Testis (tissue), 3 donors: Measurements from ENCODE around the gene PNPLA8. TPM values are rescaled to one million over a fixed set of nuclear protein-coding genes. Genes with fewer than 3 reads are reported as not detected.

Source experiments
- DNase-seq: peaks from one replicate; pipeline ENCODE4 v3.0.0-alpha.2; 2019
- H3K27ac ChIP-seq, 2 donors: fragments of 200-600 bp; sonication (generic); one replicate each; pipeline ENCODE4 v1.5.1; 2019
- H3K27me3 ChIP-seq: fragments of 200-600 bp; sonication (generic); one replicate; pipeline ENCODE4 v1.5.1; 2019
- H3K36me3 ChIP-seq: fragments of 200-600 bp; sonication (generic); one replicate; pipeline ENCODE4 v1.5.1; 2017; ENCODE audit warnings: low read depth; ENCODE audit errors: missing control alignments
- H3K4me1 ChIP-seq: fragments of 200-600 bp; sonication (generic); one replicate; pipeline ENCODE4 v1.5.1; 2019
- H3K4me3 ChIP-seq, 2 donors: fragments of 200-600 bp; sonication (generic); one replicate each; pipeline ENCODE4 v1.5.1; 2017 to 2019
- H3K9me3 ChIP-seq: fragments of 200-600 bp; sonication (generic); one replicate; pipeline ENCODE4 v1.5.1; 2017
- CTCF ChIP-seq, 3 experiments: fragments of 450-650 bp in 2 of 3; fragments of 200-600 bp in 1 of 3; sonication (generic) in 1 of 3; IDR thresholded peaks; one replicate each; pipeline ENCODE4 v1.5.1; 2016 to 2019; ENCODE audit warnings: antibody characterized with exemption in 3 of 3, mild to moderate bottlenecking in 2 of 3, moderate library complexity in 1 of 3
- POLR2A ChIP-seq: fragments of 450-650 bp; IDR thresholded peaks from one replicate; pipeline ENCODE4 v1.6.1; 2017; ENCODE audit warnings: antibody characterized with exemption, mild to moderate bottlenecking, moderate library complexity
- WGBS, 2 donors: methylation state at CpG; one replicate each; pipeline ENCODE4 v1.1.5; 2018; 5-methylcytosine and 5-hydroxymethylcytosine counted together
- intact Hi-C: fragments of 100-400 bp; cut with DNase I; formaldehyde crosslinking; loops from one replicate; pipeline ENCODE4 v1.15.1; 2023; ENCODE audit warnings: low total_unique reads
- polyA plus RNA-seq: library from polyadenylated mRNA; stranded (reverse); fragments of 350-450 nt; fragmentation: Illumina TruSeq; extraction: RNeasy Lipid Tissue Mini Kit (QIAGEN cat#74804); gene quantifications from one replicate; pipeline ENCODE4 v1.2.3, GENCODE V29; 2014; ENCODE audit warnings: low read depth, low replicate concordance; ENCODE audit not compliant: insufficient read depth
- total RNA-seq, 2 donors: library from RNA; depleted of rRNA; stranded (reverse); fragments of >200 nt; gene quantifications; one replicate each; pipeline ENCODE4 v1.2.3, GENCODE V29; 2016

Gene PNPLA8
- total and polyA plus RNA-seq, 3 donors from 2014 or later, result 14.0 to 30.1 (median 23.5) TPM

GRCh38 chr7:108454674-108455550, 71.0 kb downstream of the PNPLA8 start:
- intact Hi-C loops, result no loop called here
- 0 to 1% methylated on average over 28 to 66 of the region's 72 CpGs for WGBS, 2 donors
- Histone ChIP-seq H3K9me3 (no peaks in the 10 kb centered on the region), H3K27ac (peak overlapping the region in 1 of 2 donors; percentile 36), H3K36me3 (no peaks in the 10 kb centered on the region), H3K4me3 (peak overlapping the region; percentile 42 to 64), H3K27me3 (no peaks in the 10 kb centered on the region), H3K4me1 (peaks cover 4% of the 10 kb centered on the region)
- TF ChIP-seq POLR2A (no peak), CTCF (IDR thresholded peaks at IDR 0.05) (no peak)
- DNase-seq, result peak; percentile 14

- Histone ChIP-seq H3K27me3 (no peaks in the 10 kb centered on the region), H3K36me3 (no peaks in the 10 kb centered on the region), H3K9me3 (no peaks in the 10 kb centered on the region), H3K4me1 (peaks cover 4% of the 10 kb centered on the region), H3K27ac (no peak overlapping the region), H3K4me3 (no peak overlapping the region)
- no peak for DNase-seq
- no peak for TF ChIP-seq POLR2A
- TF ChIP-seq CTCF (IDR thresholded peaks at IDR 0.05), result no peak
- WGBS, 2 donors, result 15 to 31% methylated on average over 4 of the region's 4 CpGs
- intact Hi-C loops, result no loop called here
Measured at GRCh38 chr7:108454317-108454673, 71.6 kb downstream of the PNPLA8 start.

- TF ChIP-seq CTCF (IDR thresholded peaks at IDR 0.05) (no peak), POLR2A (no peak)
- Histone ChIP-seq H3K9me3 (no peaks in the 10 kb centered on the region), H3K4me1 (peaks cover 4% of the 10 kb centered on the region), H3K36me3 (no peaks in the 10 kb centered on the region), H3K27ac (no peak overlapping the region), H3K27me3 (no peaks in the 10 kb centered on the region), H3K4me3 (no peak overlapping the region)
- intact Hi-C loops, result no loop called here
- DNase-seq, result no peak
- 53 to 67% methylated on average over 4 of the region's 4 CpGs for WGBS, 2 donors
Measured at GRCh38 chr7:108453320-108453719, 72.6 kb downstream of the PNPLA8 start.

- peaks cover 4% of the 10 kb centered on the region for H3K4me1 ChIP-seq
- H3K27me3 ChIP-seq, result no peaks in the 10 kb centered on the region
- no peaks in the 10 kb centered on the region for H3K36me3 ChIP-seq
- no peaks in the 10 kb centered on the region for H3K9me3 ChIP-seq
- WGBS, 2 donors, result 58 to 79% methylated on average over 2 of the region's 2 CpGs
- H3K27ac ChIP-seq, result no peak overlapping the region
- H3K4me3 ChIP-seq, result no peak overlapping the region
- TF ChIP-seq POLR2A (no peak), CTCF (IDR thresholded peaks at IDR 0.05) (peak in 2 of 3 experiments; percentile 20 to 29)
- intact Hi-C loops, result no loop called here
- DNase-seq, result no peak
Measured at GRCh38 chr7:108452707-108453106, 73.2 kb downstream of the PNPLA8 start.
